Activated naive CD8-positive, alpha-beta T cell treated with anti-CD3 and anti-CD28 coated beads, Interleukin-2, amount 10 ng/mL, durations not matched to agents 7 days and 5 days (primary cell): ENCODE results near the gene MYO1D. TPM values are rescaled to one million over a fixed set of nuclear protein-coding genes. Genes with fewer than 3 reads are reported as not detected.

Source experiments
- ATAC-seq: fragments of 150-1000 bp; cut with Tn5 transposase; one replicate; pipeline ENCODE4 v1.10.0; 2021; ENCODE audit warnings: low read depth, moderate library complexity
- POLR2A ChIA-PET: fragments of 350-600 bp; sonication (Branson Sonifier 250); formaldehyde crosslinking; loops from one replicate; lab custom pipeline; 2021; ENCODE audit warnings: antibody characterized with exemption; lab: Charles Lee
- DNase-seq: peaks from one replicate; pipeline ENCODE4 v3.0.0; 2021
- H3K27ac Mint-ChIP-seq: one replicate; pipeline ENCODE4 v1.8.0; 2022; ENCODE audit warnings: mild to moderate bottlenecking, mixed read lengths
- H3K27me3 Mint-ChIP-seq: one replicate; pipeline ENCODE4 v1.8.0; 2022; ENCODE audit warnings: mild to moderate bottlenecking, moderate library complexity, mixed read lengths
- H3K36me3 Mint-ChIP-seq: one replicate; pipeline ENCODE4 v1.8.0; 2021; ENCODE audit warnings: mild to moderate bottlenecking, mixed read lengths
- H3K4me1 Mint-ChIP-seq: one replicate; pipeline ENCODE4 v1.8.0; 2021; ENCODE audit warnings: mixed read lengths
- H3K4me3 Mint-ChIP-seq: one replicate; pipeline ENCODE4 v1.8.0; 2022; ENCODE audit warnings: mild to moderate bottlenecking, moderate library complexity, mixed read lengths
- H3K9me3 Mint-ChIP-seq: one replicate; pipeline ENCODE4 v1.8.0; 2021; ENCODE audit warnings: mixed read lengths
- total RNA-seq, 2 experiments: library from RNA; stranded (reverse); gene quantifications; one replicate each; pipeline ENCODE4 v1.2.3, GENCODE V29; 2021

MYO1D gene
- total RNA-seq, 2 experiments from 2014 or later = 5.5 to 9.0 TPM

GRCh38 chr17:32794533-32795246 lies 82.2 kb downstream of the MYO1D start:
- H3K4me1 Mint-ChIP-seq = no peaks in the 10 kb centered on the region
- peaks cover 14% of the 10 kb centered on the region for H3K27me3 Mint-ChIP-seq
- no peaks in the 10 kb centered on the region for H3K9me3 Mint-ChIP-seq
- no peaks in the 10 kb centered on the region for H3K36me3 Mint-ChIP-seq
- H3K27ac Mint-ChIP-seq = no peak overlapping the region
- POLR2A ChIA-PET = no interaction called here
- DNase-seq = no peak
- ATAC-seq = no peak
- no peak overlapping the region for H3K4me3 Mint-ChIP-seq

GRCh38 chr17:32793841-32794240 lies 83.1 kb downstream of the MYO1D start:
- H3K4me3 Mint-ChIP-seq = no peak overlapping the region
- ATAC-seq (no peak), DNase-seq (no peak)
- no peak overlapping the region for H3K27ac Mint-ChIP-seq
- no peaks in the 10 kb centered on the region for H3K4me1 Mint-ChIP-seq
- peaks cover 5% of the 10 kb centered on the region for H3K27me3 Mint-ChIP-seq
- POLR2A ChIA-PET = no interaction called here
- H3K36me3 Mint-ChIP-seq = no peaks in the 10 kb centered on the region
- no peaks in the 10 kb centered on the region for H3K9me3 Mint-ChIP-seq

- Mint-ChIP-seq H3K4me1 (no peaks in the 10 kb centered on the region), H3K27ac (no peak overlapping the region), H3K4me3 (no peak overlapping the region), H3K36me3 (no peaks in the 10 kb centered on the region), H3K27me3 (peaks cover 4% of the 10 kb centered on the region), H3K9me3 (no peaks in the 10 kb centered on the region)
- DNase-seq = no peak
- POLR2A ChIA-PET = no interaction called here
- no peak for ATAC-seq
Observed at GRCh38 chr17:32792207-32792606, 84.7 kb downstream of the MYO1D start.

- no peak overlapping the region for H3K27ac Mint-ChIP-seq
- POLR2A ChIA-PET = no interaction called here
Observed at GRCh38 chr17:32786169-32786568, 90.8 kb downstream of the MYO1D start.

GRCh38 chr17:32784113-32784512 lies 92.8 kb downstream of the MYO1D start:
- POLR2A ChIA-PET = no interaction called here
- Mint-ChIP-seq H3K9me3 (no peaks in the 10 kb centered on the region), H3K27ac (no peak overlapping the region), H3K36me3 (no peaks in the 10 kb centered on the region), H3K4me1 (no peaks in the 10 kb centered on the region), H3K27me3 (peaks cover 8% of the 10 kb centered on the region), H3K4me3 (no peak overlapping the region)
- ATAC-seq (no peak), DNase-seq (no peak)

More at GRCh38 chr17:32786169-32786568, 90.8 kb downstream of the MYO1D start:
- no peak overlapping the region for H3K4me3 Mint-ChIP-seq
- H3K36me3 Mint-ChIP-seq = no peaks in the 10 kb centered on the region
- H3K4me1 Mint-ChIP-seq = no peaks in the 10 kb centered on the region
- peaks cover 8% of the 10 kb centered on the region for H3K27me3 Mint-ChIP-seq
- ATAC-seq (no peak), DNase-seq (no peak)
- H3K9me3 Mint-ChIP-seq = no peaks in the 10 kb centered on the region

GRCh38 chr17:32783602-32784001 lies 93.3 kb downstream of the MYO1D start:
- ATAC-seq (no peak), DNase-seq (no peak)
- no peak overlapping the region for H3K27ac Mint-ChIP-seq
- H3K36me3 Mint-ChIP-seq = no peaks in the 10 kb centered on the region
- H3K4me3 Mint-ChIP-seq = no peak overlapping the region
- no peaks in the 10 kb centered on the region for H3K4me1 Mint-ChIP-seq
- H3K9me3 Mint-ChIP-seq = no peaks in the 10 kb centered on the region
- POLR2A ChIA-PET = no interaction called here
- peaks cover 8% of the 10 kb centered on the region for H3K27me3 Mint-ChIP-seq

- Mint-ChIP-seq H3K27me3 (no peaks in the 10 kb centered on the region), H3K36me3 (no peaks in the 10 kb centered on the region), H3K9me3 (no peaks in the 10 kb centered on the region), H3K27ac (no peak overlapping the region), H3K4me1 (no peaks in the 10 kb centered on the region), H3K4me3 (no peak overlapping the region)
- POLR2A ChIA-PET = no interaction called here
- ATAC-seq (no peak), DNase-seq (no peak)
Observed at GRCh38 chr17:32780721-32781120, 96.2 kb downstream of the MYO1D start.

GRCh38 chr17:32777922-32778321 lies 99.0 kb downstream of the MYO1D start:
- DNase-seq = no peak
- Mint-ChIP-seq H3K36me3 (no peaks in the 10 kb centered on the region), H3K27ac (no peak overlapping the region), H3K4me3 (no peak overlapping the region), H3K4me1 (no peaks in the 10 kb centered on the region), H3K27me3 (no peaks in the 10 kb centered on the region), H3K9me3 (no peaks in the 10 kb centered on the region)
- ATAC-seq = no peak
- POLR2A ChIA-PET = no interaction called here

GRCh38 chr17:32777436-32777835 lies 99.5 kb downstream of the MYO1D start:
- Mint-ChIP-seq H3K4me1 (no peaks in the 10 kb centered on the region), H3K9me3 (no peaks in the 10 kb centered on the region), H3K27me3 (no peaks in the 10 kb centered on the region), H3K36me3 (no peaks in the 10 kb centered on the region), H3K4me3 (no peak overlapping the region), H3K27ac (no peak overlapping the region)
- DNase-seq = no peak
- POLR2A ChIA-PET = no interaction called here
- ATAC-seq = no peak

- Mint-ChIP-seq H3K4me1 (no peaks in the 10 kb centered on the region), H3K27me3 (no peaks in the 10 kb centered on the region), H3K9me3 (no peaks in the 10 kb centered on the region), H3K36me3 (no peaks in the 10 kb centered on the region), H3K4me3 (no peak overlapping the region), H3K27ac (no peak overlapping the region)
- DNase-seq (no peak), ATAC-seq (no peak)
- POLR2A ChIA-PET = no interaction called here
Observed at GRCh38 chr17:32774695-32775084, 102.2 kb downstream of the MYO1D start.

- no peaks in the 10 kb centered on the region for H3K27me3 Mint-ChIP-seq
- ATAC-seq = no peak
- no peak overlapping the region for H3K27ac Mint-ChIP-seq
- no peak overlapping the region for H3K4me3 Mint-ChIP-seq
- H3K36me3 Mint-ChIP-seq = no peaks in the 10 kb centered on the region
- POLR2A ChIA-PET = no interaction called here
- DNase-seq = no peak
- H3K9me3 Mint-ChIP-seq = no peaks in the 10 kb centered on the region
- H3K4me1 Mint-ChIP-seq = no peaks in the 10 kb centered on the region
Observed at GRCh38 chr17:32773856-32774694, 102.8 kb downstream of the MYO1D start.

- ATAC-seq (no peak), DNase-seq (no peak)
- Mint-ChIP-seq H3K27ac (no peak overlapping the region), H3K36me3 (no peaks in the 10 kb centered on the region), H3K4me3 (no peak overlapping the region), H3K27me3 (no peaks in the 10 kb centered on the region), H3K4me1 (no peaks in the 10 kb centered on the region), H3K9me3 (no peaks in the 10 kb centered on the region)
- POLR2A ChIA-PET = no interaction called here
Observed at GRCh38 chr17:32772453-32773025, 104.4 kb downstream of the MYO1D start.

GRCh38 chr17:32771396-32771795 lies 105.5 kb downstream of the MYO1D start:
- Mint-ChIP-seq H3K36me3 (no peaks in the 10 kb centered on the region), H3K27me3 (no peaks in the 10 kb centered on the region), H3K9me3 (no peaks in the 10 kb centered on the region), H3K27ac (no peak overlapping the region), H3K4me1 (no peaks in the 10 kb centered on the region), H3K4me3 (no peak overlapping the region)
- ATAC-seq (no peak), DNase-seq (no peak)
- POLR2A ChIA-PET = interaction anchor here (0.6 kb wide), 1 partner anchor 38 kb away, joined by 5 read pairs; no protein-coding TSS in a partner anchor

- no peaks in the 10 kb centered on the region for H3K4me1 Mint-ChIP-seq
Observed at GRCh38 chr17:32769846-32770245, 107.1 kb downstream of the MYO1D start.

More at GRCh38 chr17:32769846-32770245, 107.1 kb downstream of the MYO1D start:
- no peak overlapping the region for H3K27ac Mint-ChIP-seq
- POLR2A ChIA-PET = no interaction called here
- ATAC-seq (no peak), DNase-seq (no peak)
- H3K27me3 Mint-ChIP-seq = no peaks in the 10 kb centered on the region
- H3K9me3 Mint-ChIP-seq = no peaks in the 10 kb centered on the region
- H3K36me3 Mint-ChIP-seq = no peaks in the 10 kb centered on the region
- H3K4me3 Mint-ChIP-seq = no peak overlapping the region
